ENCODE data around the gene STAT3. TPM values are rescaled to one million over a fixed set of nuclear protein-coding genes. Genes with fewer than 3 reads are reported as not detected.

STAT3 gene
- total and polyA plus RNA-seq, 9 of the 15 experiments (the other 6 are each of a cell fraction or from before 2014, with no cell fraction given), result 90.0 to 179 (median 114) TPM

DNA sequence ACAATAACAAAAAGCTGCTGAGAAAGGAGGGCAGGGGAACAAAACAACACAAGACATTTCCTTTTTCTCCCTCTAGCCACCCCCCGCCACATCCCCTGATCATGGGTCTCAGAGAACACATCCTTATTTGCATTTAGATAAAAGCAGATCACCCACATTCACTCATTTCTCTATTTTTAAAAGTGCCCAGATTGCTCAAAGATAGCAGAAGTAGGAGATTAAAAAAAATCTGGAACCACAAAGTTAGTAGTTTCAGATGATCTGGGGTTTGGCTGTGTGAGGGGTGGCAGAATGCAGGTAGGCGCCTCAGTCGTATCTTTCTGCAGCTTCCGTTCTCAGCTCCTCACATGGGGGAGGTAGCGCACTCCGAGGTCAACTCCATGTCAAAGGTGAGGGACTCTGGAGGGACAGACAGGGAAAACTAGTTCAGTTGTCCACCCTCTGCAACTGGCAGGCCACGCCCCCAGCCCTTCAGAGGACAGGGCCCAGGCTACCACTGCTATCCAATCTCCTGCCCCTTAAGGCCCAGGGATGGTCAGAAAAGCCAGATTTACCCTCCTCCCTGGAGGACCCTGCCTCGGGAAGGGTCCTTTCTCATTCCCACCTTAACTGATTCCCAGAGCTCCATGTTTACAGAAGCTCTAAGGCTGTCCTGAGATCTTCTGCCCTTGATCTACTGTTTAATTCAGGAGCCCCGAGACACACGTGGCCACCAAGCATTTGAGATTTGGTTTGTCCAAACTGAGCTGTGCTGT lies 72.7 kb downstream of the STAT3 start (continued):
- TF ChIP-seq, protein P1, sequence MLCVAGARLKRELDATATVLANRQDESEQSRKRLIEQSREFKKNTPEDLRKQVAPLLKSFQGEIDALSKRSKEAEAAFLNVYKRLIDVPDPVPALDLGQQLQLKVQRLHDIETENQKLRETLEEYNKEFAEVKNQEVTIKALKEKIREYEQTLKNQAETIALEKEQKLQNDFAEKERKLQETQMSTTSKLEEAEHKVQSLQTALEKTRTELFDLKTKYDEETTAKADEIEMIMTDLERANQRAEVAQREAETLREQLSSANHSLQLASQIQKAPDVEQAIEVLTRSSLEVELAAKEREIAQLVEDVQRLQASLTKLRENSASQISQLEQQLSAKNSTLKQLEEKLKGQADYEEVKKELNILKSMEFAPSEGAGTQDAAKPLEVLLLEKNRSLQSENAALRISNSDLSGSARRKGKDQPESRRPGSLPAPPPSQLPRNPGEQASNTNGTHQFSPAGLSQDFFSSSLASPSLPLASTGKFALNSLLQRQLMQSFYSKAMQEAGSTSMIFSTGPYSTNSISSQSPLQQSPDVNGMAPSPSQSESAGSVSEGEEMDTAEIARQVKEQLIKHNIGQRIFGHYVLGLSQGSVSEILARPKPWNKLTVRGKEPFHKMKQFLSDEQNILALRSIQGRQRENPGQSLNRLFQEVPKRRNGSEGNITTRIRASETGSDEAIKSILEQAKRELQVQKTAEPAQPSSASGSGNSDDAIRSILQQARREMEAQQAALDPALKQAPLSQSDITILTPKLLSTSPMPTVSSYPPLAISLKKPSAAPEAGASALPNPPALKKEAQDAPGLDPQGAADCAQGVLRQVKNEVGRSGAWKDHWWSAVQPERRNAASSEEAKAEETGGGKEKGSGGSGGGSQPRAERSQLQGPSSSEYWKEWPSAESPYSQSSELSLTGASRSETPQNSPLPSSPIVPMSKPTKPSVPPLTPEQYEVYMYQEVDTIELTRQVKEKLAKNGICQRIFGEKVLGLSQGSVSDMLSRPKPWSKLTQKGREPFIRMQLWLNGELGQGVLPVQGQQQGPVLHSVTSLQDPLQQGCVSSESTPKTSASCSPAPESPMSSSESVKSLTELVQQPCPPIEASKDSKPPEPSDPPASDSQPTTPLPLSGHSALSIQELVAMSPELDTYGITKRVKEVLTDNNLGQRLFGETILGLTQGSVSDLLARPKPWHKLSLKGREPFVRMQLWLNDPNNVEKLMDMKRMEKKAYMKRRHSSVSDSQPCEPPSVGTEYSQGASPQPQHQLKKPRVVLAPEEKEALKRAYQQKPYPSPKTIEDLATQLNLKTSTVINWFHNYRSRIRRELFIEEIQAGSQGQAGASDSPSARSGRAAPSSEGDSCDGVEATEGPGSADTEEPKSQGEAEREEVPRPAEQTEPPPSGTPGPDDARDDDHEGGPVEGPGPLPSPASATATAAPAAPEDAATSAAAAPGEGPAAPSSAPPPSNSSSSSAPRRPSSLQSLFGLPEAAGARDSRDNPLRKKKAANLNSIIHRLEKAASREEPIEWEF (CRISPR knock-in tag; IDR thresholded peaks at IDR 0.05), result 0 out of 2 replicates have a peak, but pooled peaks have one; percentile 82
- TF ChIP-seq, protein P2, sequence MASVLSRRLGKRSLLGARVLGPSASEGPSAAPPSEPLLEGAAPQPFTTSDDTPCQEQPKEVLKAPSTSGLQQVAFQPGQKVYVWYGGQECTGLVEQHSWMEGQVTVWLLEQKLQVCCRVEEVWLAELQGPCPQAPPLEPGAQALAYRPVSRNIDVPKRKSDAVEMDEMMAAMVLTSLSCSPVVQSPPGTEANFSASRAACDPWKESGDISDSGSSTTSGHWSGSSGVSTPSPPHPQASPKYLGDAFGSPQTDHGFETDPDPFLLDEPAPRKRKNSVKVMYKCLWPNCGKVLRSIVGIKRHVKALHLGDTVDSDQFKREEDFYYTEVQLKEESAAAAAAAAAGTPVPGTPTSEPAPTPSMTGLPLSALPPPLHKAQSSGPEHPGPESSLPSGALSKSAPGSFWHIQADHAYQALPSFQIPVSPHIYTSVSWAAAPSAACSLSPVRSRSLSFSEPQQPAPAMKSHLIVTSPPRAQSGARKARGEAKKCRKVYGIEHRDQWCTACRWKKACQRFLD (CRISPR knock-in tag; IDR thresholded peaks at IDR 0.05), result peak; percentile 64; the same call in 1 of the 2 replicates
- TF ChIP-seq, protein P3, sequence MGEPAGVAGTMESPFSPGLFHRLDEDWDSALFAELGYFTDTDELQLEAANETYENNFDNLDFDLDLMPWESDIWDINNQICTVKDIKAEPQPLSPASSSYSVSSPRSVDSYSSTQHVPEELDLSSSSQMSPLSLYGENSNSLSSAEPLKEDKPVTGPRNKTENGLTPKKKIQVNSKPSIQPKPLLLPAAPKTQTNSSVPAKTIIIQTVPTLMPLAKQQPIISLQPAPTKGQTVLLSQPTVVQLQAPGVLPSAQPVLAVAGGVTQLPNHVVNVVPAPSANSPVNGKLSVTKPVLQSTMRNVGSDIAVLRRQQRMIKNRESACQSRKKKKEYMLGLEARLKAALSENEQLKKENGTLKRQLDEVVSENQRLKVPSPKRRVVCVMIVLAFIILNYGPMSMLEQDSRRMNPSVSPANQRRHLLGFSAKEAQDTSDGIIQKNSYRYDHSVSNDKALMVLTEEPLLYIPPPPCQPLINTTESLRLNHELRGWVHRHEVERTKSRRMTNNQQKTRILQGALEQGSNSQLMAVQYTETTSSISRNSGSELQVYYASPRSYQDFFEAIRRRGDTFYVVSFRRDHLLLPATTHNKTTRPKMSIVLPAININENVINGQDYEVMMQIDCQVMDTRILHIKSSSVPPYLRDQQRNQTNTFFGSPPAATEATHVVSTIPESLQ (CRISPR knock-in tag; IDR thresholded peaks at IDR 0.05), result 0 out of 2 replicates have a peak, but pooled peaks have one; percentile 11
